ENCODE results near the gene CHRNE. TPM values are rescaled to one million over a fixed set of nuclear protein-coding genes. Genes with fewer than 3 reads are reported as not detected.
A peak's percentile ranks its signal among the peaks of the same experiment; 100 is the strongest.
"Not testable (repeated sequence)": the region's sequence is repeated elsewhere in the genome, so short reads cannot be mapped to it uniquely, and the experiment has no call there.

CHRNE gene
- polyA plus RNA-seq, 1 donor: 0.37 TPM

DNA sequence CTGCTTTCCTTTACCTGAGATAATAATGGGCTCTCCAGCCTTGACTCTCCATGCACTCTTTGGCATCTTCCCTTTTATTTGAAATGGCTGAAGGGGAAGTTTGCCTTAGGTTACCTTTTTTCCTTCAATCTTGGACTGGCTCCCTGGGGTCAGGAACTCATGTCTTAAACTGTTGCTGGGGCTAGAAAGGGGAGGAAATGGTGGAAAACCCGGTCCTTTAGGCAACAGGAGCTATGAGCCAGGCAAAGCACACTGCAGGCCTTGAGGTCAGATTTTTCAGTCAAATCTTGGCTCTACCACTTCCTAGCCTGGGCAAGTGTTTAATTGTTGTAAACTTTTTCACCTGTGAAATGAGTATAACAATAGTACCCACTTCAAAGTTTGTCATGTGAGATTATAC is 39.6 kb downstream of the CHRNE start:
- no peak overlapping the region for H3K4me3 ChIP-seq (ENCODE audit: low read length)
- H3K4me1 ChIP-seq (ENCODE audit: control insufficient read depth, insufficient read depth, low read length): peaks cover 7% of the 10 kb centered on the region
- no peaks in the 10 kb centered on the region for H3K27me3 ChIP-seq (ENCODE audit: control insufficient read depth, insufficient read depth, low read length)
- no peak overlapping the region for H3K27ac ChIP-seq (ENCODE audit: low read length)
- H3K9me3 ChIP-seq (ENCODE audit: control insufficient read depth, low read depth, low read length): no peaks in the 10 kb centered on the region
- no peak for DNase-seq
- peaks cover 32% of the 10 kb centered on the region for H3K36me3 ChIP-seq (ENCODE audit: control insufficient read depth, insufficient read depth, low read length)
- WGBS (ENCODE audit: insufficient coverage, low lambda C conversion rate): no CpG with 5 or more reads among the region's 1 CpG

- H3K36me3 ChIP-seq (ENCODE audit: control insufficient read depth, insufficient read depth, low read length): peaks cover 32% of the 10 kb centered on the region
- DNase-seq: no peak
- H3K4me1 ChIP-seq (ENCODE audit: control insufficient read depth, insufficient read depth, low read length): peaks cover 13% of the 10 kb centered on the region
- no peak overlapping the region for H3K4me3 ChIP-seq (ENCODE audit: low read length)
- H3K27me3 ChIP-seq (ENCODE audit: control insufficient read depth, insufficient read depth, low read length): no peaks in the 10 kb centered on the region
- H3K9me3 ChIP-seq (ENCODE audit: control insufficient read depth, low read depth, low read length): no peaks in the 10 kb centered on the region
- H3K27ac ChIP-seq (ENCODE audit: low read length): no peak overlapping the region
- WGBS (ENCODE audit: insufficient coverage, low lambda C conversion rate): no CpG with 5 or more reads among the region's 4 CpGs
Measured at GRCh38 chr17:4862720-4863119, 40.2 kb downstream of the CHRNE start.

DNA sequence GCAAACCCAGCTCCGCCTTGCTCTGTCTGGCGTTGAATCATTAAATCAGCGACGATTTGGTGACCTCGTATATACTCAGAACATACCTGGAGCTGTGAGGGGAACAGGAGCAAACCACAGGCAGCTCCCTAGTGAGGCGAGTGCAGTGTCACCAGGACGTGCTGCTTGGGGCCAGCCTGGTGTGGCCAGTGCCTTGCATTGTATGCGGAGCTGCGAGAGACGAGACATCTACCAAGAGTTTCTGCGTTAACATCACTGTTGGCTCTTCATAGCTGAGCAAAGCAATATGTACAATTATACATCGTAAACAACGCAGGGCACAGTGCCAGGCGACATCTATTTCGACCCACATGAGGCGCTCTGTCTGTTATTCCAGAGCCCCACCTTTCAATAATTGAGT is 41.8 kb downstream of the CHRNE start:
- Histone ChIP-seq H3K27ac (ENCODE audit: low read length) (no peak overlapping the region), H3K4me3 (ENCODE audit: low read length) (no peak overlapping the region), H3K36me3 (ENCODE audit: control insufficient read depth, insufficient read depth, low read length) (peaks cover 42% of the 10 kb centered on the region), H3K9me3 (ENCODE audit: control insufficient read depth, low read depth, low read length) (no peaks in the 10 kb centered on the region), H3K27me3 (ENCODE audit: control insufficient read depth, insufficient read depth, low read length) (no peaks in the 10 kb centered on the region), H3K4me1 (ENCODE audit: control insufficient read depth, insufficient read depth, low read length) (peaks cover 17% of the 10 kb centered on the region)
- 100% methylated on average over 1 of the region's 16 CpGs for WGBS (ENCODE audit: insufficient coverage, low lambda C conversion rate)
- no peak for DNase-seq

GRCh38 chr17:4860651-4861050 is 42.2 kb downstream of the CHRNE start:
- no peak overlapping the region for H3K27ac ChIP-seq (ENCODE audit: low read length)
- peaks cover 17% of the 10 kb centered on the region for H3K4me1 ChIP-seq (ENCODE audit: control insufficient read depth, insufficient read depth, low read length)
- no peak overlapping the region for H3K4me3 ChIP-seq (ENCODE audit: low read length)

DNA sequence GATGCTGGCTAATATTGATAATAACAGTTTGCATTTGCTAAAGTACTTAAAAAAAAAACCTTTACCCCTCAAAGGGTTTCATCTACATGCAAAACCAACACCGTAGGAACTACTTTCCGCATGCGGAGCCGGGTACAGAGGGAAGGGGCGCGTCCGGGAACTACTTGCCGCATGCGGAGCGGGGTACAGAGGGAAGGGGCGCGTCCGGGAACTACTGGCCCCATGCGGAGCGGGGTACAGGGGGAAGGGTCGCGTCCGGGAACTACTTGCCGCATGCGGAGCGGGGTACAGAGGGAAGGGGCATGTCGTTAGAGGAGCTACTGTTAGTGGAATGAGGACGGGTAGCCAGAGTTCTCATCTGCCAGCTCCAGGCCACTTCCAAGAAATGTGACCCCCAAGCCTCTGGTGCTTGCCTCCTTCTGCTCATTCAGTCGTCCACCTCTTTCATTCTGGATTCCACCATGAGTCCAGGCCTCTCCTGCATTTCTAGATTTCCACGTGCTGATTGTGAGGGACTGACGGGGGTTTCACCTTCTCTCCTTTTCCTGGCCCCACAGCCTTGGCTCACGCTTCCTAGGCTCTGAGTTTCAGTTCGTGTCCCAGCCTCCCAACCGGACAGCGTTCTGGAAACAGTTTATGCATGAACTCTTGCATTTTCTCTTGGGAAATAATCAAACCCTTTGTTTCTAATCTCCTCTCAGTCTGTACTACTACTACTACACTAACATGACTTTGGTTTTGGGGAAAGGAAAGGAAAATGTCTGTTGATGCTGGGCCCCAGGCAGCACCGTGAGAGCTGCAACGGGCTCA is 42.9 kb downstream of the CHRNE start:
- no peak overlapping the region for H3K27ac ChIP-seq (ENCODE audit: low read length)
- DNase-seq: no peak
- H3K4me3 ChIP-seq (ENCODE audit: low read length): no peak overlapping the region
- WGBS (ENCODE audit: insufficient coverage, low lambda C conversion rate): no CpG with 5 or more reads among the region's 32 CpGs
- H3K9me3 ChIP-seq (ENCODE audit: control insufficient read depth, low read depth, low read length): no peaks in the 10 kb centered on the region
- peaks cover 17% of the 10 kb centered on the region for H3K4me1 ChIP-seq (ENCODE audit: control insufficient read depth, insufficient read depth, low read length)
- H3K36me3 ChIP-seq (ENCODE audit: control insufficient read depth, insufficient read depth, low read length): peaks cover 38% of the 10 kb centered on the region
- H3K27me3 ChIP-seq (ENCODE audit: control insufficient read depth, insufficient read depth, low read length): no peaks in the 10 kb centered on the region

More at GRCh38 chr17:4860651-4861050, 42.2 kb downstream of the CHRNE start:
- no CpG with 5 or more reads among the region's 9 CpGs for WGBS (ENCODE audit: insufficient coverage, low lambda C conversion rate)
- no peak for DNase-seq
- Histone ChIP-seq H3K36me3 (ENCODE audit: control insufficient read depth, insufficient read depth, low read length) (peaks cover 39% of the 10 kb centered on the region), H3K9me3 (ENCODE audit: control insufficient read depth, low read depth, low read length) (no peaks in the 10 kb centered on the region), H3K27me3 (ENCODE audit: control insufficient read depth, insufficient read depth, low read length) (no peaks in the 10 kb centered on the region)

- Histone ChIP-seq H3K9me3 (ENCODE audit: control insufficient read depth, low read depth, low read length) (no peaks in the 10 kb centered on the region), H3K4me1 (ENCODE audit: control insufficient read depth, insufficient read depth, low read length) (peaks cover 24% of the 10 kb centered on the region), H3K36me3 (ENCODE audit: control insufficient read depth, insufficient read depth, low read length) (peaks cover 40% of the 10 kb centered on the region), H3K27me3 (ENCODE audit: control insufficient read depth, insufficient read depth, low read length) (no peaks in the 10 kb centered on the region), H3K27ac (ENCODE audit: low read length) (no peak overlapping the region), H3K4me3 (ENCODE audit: low read length) (no peak overlapping the region)
- no CpG with 5 or more reads among the region's 5 CpGs for WGBS (ENCODE audit: insufficient coverage, low lambda C conversion rate)
- DNase-seq: no peak
Measured at GRCh38 chr17:4858882-4859260, 44.0 kb downstream of the CHRNE start.

- peak; percentile 16 to 58 for DNase-seq
- H3K4me1 ChIP-seq (ENCODE audit: control insufficient read depth, insufficient read depth, low read length): peaks cover 30% of the 10 kb centered on the region
- no peak overlapping the region for H3K4me3 ChIP-seq (ENCODE audit: low read length)
- no peaks in the 10 kb centered on the region for H3K9me3 ChIP-seq (ENCODE audit: control insufficient read depth, low read depth, low read length)
- no CpG with 5 or more reads among the region's 7 CpGs for WGBS (ENCODE audit: insufficient coverage, low lambda C conversion rate)
- H3K27ac ChIP-seq (ENCODE audit: low read length): peak overlapping the region; percentile 46
- peaks cover 42% of the 10 kb centered on the region for H3K36me3 ChIP-seq (ENCODE audit: control insufficient read depth, insufficient read depth, low read length)
- H3K27me3 ChIP-seq (ENCODE audit: control insufficient read depth, insufficient read depth, low read length): no peaks in the 10 kb centered on the region
Measured at GRCh38 chr17:4858068-4858881, 44.6 kb downstream of the CHRNE start.

- H3K4me3 ChIP-seq (ENCODE audit: low read length); H3K27ac ChIP-seq (ENCODE audit: low read length); DNase-seq; H3K9me3 ChIP-seq (ENCODE audit: control insufficient read depth, low read depth, low read length); H3K27me3 ChIP-seq (ENCODE audit: control insufficient read depth, insufficient read depth, low read length): not testable (repeated sequence)
- H3K4me1 ChIP-seq (ENCODE audit: control insufficient read depth, insufficient read depth, low read length): peaks cover 31% of the 10 kb centered on the region
- WGBS (ENCODE audit: insufficient coverage, low lambda C conversion rate): no CpG with 5 or more reads among the region's 7 CpGs
- peaks cover 39% of the 10 kb centered on the region for H3K36me3 ChIP-seq (ENCODE audit: control insufficient read depth, insufficient read depth, low read length)
Measured at GRCh38 chr17:4857347-4857746, 45.6 kb downstream of the CHRNE start.

GRCh38 chr17:4856937-4857314 is 46.0 kb downstream of the CHRNE start:
- H3K27me3 ChIP-seq (ENCODE audit: control insufficient read depth, insufficient read depth, low read length): no peaks in the 10 kb centered on the region
- H3K36me3 ChIP-seq (ENCODE audit: control insufficient read depth, insufficient read depth, low read length): peaks cover 39% of the 10 kb centered on the region
- DNase-seq: no peak
- H3K4me3 ChIP-seq (ENCODE audit: low read length): no peak overlapping the region
- WGBS (ENCODE audit: insufficient coverage, low lambda C conversion rate): no CpG with 5 or more reads among the region's 7 CpGs
- peaks cover 36% of the 10 kb centered on the region for H3K4me1 ChIP-seq (ENCODE audit: control insufficient read depth, insufficient read depth, low read length)
- H3K27ac ChIP-seq (ENCODE audit: low read length): no peak overlapping the region
- H3K9me3 ChIP-seq (ENCODE audit: control insufficient read depth, low read depth, low read length): no peaks in the 10 kb centered on the region

DNA sequence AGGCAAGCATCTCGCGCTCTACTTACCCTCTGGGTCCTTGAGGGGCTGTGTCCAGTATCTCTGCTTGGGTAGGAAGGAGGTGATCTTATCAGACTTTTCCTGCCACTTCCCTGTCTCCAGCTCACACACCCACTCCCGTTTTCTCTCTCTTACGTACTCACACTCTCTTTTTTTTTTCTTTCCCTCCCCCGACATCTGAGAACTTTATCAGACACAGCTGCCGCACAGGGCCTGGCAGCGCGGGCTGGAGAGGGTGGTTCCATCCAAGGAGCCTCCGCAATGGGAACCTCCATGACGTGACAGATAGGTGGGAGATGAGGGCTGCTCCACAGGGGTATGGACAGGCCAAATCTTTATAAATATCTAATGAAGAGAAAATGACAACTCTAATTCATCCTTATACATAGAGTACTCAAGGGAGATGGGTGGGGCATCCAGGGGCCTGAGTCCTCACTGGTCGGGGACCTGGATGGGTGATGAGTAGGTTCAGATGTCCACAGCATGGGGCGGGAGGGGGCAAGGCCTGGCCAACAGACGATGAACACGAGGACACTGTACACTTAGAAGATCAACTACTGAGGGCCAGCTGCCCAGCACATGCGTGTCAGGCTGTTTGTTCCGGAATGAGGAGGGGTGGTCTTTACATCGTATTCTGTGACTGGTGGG is 46.5 kb downstream of the CHRNE start:
- no peak overlapping the region for H3K27ac ChIP-seq (ENCODE audit: low read length)
- no peaks in the 10 kb centered on the region for H3K27me3 ChIP-seq (ENCODE audit: control insufficient read depth, insufficient read depth, low read length)
- peaks cover 35% of the 10 kb centered on the region for H3K36me3 ChIP-seq (ENCODE audit: control insufficient read depth, insufficient read depth, low read length)
- 30% methylated on average over 2 of the region's 17 CpGs for WGBS (ENCODE audit: insufficient coverage, low lambda C conversion rate)
- H3K4me1 ChIP-seq (ENCODE audit: control insufficient read depth, insufficient read depth, low read length): peaks cover 36% of the 10 kb centered on the region
- no peak for DNase-seq
- H3K9me3 ChIP-seq (ENCODE audit: control insufficient read depth, low read depth, low read length): no peaks in the 10 kb centered on the region
- H3K4me3 ChIP-seq (ENCODE audit: low read length): no peak overlapping the region
